ENCODE results near the gene SLC4A11.

Gene SLC4A11

DNA sequence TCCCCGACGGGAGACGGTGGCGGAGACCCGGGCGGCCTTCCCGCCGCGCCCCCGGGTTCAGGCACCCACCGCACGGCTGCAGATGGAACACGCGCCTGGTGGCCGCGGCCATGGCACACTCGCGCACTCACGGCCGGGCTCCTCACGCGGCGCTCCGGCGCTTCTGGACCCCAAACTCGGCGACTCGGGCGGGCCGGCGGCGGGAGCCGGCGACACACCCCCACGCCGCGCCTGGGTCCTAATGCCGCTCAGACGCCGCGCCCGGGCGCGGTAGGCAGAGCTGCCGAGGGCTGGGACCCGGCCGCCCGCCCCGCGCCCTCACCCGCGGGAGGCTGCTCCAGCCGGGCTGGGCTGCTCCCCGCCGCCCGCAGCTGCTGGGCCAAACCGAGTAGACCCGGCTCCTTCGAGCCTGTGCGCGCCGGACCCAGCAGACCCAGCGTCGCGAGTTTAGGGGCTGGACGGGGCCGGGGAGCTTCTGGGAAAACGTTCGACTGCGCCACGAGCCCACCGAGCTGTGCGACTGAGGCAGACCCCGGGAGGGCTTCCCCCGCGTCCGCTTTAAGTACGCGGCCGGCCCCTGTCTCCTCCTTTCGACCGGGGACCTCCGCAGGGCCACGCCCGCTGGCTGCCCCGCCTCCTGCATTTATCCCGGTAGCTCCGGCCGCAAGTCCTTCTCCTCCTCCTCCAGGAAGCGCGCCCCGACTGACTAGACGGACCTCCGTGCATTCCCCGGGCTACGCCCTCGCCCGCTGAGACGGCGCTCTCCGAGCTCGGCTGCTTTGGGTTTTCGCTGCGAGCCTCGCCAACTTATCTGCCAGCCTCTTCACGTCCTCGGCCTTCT, at the start of gene SLC4A11:
TSS of gene SLC4A11 (minus strand) at position 165 of the 841 bp plus-strand sequence. CDS start at position 112, 53 bp downstream.
- peak within 1 kb of the TSS; percentile 82 for H3K27ac ChIP-seq
- peak; percentile 53 for DNase-seq (ENCODE audit: low read depth, low spot score)

DNA sequence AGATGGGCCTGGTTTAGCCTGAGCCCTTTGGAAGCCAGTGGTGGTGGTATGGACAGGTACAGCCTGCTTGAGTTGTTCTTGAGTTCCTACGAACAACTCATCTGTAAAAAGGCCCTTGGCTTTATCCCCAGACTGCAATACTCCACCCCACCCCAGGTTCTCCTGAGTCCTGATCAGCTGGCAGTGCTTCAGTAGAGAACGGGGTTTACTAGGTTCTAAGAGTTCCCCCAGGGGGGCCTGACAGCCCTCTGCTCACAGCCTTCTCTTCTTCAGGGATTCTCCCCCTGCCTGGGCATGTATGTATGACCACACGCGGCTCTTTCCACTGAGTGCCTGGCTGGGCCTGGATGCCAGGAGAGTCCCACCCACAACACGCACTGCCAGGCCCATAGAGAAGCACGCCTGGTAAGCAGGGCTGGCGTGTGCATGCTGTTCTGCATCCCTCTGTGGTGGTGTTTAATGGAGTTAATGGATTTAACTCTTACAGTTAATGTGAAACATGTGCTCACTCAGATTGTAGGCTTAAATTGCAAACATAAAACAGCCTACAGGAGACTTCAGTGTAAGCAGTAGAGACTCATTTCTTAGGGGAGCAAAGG, 44.3 kb upstream of the SLC4A11 start:
- no peak for DNase-seq (ENCODE audit: low read depth, low spot score)
- no peak overlapping the region for H3K27ac ChIP-seq

DNA sequence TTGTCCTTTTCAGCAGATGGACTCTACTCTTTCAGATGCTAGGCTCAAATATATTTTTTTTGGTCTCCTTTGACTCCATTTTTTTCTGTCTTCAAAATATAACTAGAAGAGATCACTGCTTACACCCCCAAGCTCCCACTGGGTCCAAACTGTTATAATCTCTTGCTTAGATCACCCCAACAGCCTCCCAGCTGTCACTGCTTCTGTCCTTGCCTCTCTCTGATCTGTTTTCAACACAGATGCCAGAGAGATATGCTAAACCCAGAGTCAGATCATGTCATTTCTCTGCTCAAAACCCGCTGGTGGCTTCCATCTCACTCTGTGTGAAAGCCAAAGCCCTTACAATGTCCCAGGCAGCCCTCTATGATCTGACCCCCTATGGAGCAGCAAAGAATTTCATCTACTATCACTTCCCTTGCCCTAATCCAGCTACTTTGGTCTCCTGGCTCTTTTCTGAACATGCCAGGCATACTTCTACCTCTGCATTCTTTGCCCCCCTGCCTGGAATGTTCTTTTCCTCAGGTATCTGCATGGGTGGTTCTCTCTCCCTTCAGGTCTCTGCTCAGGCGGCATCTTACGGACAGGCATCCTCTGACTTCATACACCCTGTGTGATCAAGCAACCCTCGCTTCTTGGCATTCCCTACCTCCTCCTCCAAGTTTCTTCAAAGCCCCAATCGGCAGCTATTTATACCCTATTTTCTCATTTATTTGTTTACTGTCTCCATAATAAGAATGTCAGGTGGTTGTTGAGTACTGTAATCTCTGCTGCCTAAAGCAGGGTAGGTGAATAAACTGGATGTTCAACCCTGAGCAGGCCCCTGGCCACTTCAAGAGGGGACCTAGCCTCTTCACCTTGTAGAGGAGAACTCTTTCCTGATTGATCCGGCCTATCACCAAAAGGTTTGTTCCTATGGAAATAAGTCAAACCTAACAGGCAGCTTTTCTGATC, 43.6 kb upstream of the SLC4A11 start:
- no peak overlapping the region for H3K27ac ChIP-seq
- no peak for DNase-seq (ENCODE audit: low read depth, low spot score)

DNA sequence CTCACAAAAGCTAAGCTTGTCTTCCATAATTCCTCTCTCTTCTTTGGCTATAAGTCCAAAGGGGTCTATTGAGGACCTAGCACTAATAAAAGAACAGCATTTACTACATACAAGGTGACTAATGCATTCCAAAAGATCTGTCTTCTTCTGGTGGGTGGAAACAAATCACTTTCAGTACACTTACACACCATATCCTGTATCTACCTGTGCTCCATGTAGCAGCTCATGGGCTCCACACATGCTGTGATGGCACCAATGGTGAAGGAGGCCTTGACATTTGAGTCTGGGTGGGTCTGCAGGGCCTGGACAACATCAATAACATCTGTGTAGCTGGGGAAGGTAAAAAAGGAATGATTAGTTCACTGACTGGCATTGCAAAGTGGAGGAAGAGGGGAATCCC, 42.4 kb upstream of the SLC4A11 start:
- no peak for DNase-seq (ENCODE audit: low read depth, low spot score)
- H3K27ac ChIP-seq = no peak overlapping the region

DNA sequence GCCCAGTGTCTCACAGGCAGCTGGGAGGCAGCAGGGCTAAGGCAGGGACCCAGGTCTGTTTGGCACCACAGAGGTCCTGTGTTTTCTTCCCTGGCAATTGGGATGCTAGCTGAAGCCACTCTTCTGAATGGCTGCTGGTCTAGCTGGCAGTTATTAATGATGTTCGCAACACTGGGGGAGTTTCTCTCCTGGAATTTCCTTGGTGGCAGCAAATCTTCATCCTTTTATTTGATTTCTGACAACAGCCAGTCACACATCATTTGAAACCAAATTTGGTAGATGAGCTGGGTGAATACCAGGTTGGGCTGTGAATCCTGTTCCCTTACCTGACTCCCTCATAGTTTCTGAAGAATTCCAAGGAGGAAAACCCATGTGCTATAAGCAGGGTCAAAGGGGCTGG, 40.8 kb upstream of the SLC4A11 start:
- no peak overlapping the region for H3K27ac ChIP-seq

DNA sequence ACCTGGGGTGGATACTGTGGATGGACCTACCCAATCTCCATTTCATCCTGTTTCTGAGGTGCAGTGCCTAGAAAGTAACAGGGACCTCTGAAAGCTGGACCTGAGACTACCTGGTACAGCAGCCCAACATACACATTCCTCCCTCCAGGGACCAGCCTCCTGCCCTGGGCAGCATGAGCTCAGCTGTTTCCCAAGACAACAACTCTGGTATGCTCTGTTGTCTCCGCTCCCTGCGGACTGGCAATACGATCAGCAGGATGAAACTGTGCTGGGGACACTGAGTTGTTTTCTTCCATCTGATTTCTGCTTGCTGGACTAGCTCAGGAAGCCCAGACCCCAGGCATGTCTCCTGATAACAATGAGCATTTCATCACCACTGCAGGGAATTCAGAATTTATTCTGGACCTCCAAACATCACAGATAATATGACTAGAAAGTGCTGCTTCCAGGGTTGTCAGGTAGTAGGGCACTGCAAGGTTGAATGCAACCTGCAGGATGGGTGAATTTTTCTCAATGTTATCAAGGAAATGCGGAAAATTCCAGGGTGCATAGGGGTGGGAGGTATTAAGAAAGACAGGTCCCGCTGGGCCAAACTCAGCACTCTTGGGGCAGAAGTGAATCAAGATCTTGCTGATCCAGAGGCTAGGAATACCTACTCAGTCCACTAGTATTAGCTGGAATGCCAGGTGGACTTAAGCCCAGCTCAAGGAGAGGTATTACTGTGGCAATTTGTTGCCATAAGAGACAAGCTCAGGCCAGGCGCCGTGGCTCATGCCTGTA, 38.9 kb upstream of the SLC4A11 start:
- H3K27ac ChIP-seq = no peak overlapping the region

More for the DNA sequence above, 40.8 kb upstream of the SLC4A11 start:
- no peak for DNase-seq (ENCODE audit: low read depth, low spot score)

DNA sequence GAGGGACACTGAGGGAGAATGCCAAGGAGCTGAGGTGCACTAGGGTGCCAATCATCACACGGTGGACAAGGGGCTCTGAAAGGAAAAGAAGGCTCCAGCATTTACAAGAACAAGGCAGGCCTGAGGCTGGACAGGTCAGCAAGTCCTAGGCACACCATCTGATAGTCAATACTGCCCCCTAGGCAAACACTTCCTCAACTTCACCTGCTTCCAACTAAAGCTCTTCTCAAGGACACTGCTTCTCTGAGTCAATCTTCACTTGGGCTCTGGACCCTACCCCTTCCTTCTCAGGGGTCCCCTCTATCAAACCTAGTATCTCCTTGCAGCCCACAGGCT, 37.7 kb upstream of the SLC4A11 start:
- DNase-seq (ENCODE audit: low read depth, low spot score) = no peak
- no peak overlapping the region for H3K27ac ChIP-seq

More for the DNA sequence above, 38.9 kb upstream of the SLC4A11 start:
- no peak for DNase-seq (ENCODE audit: low read depth, low spot score)

DNA sequence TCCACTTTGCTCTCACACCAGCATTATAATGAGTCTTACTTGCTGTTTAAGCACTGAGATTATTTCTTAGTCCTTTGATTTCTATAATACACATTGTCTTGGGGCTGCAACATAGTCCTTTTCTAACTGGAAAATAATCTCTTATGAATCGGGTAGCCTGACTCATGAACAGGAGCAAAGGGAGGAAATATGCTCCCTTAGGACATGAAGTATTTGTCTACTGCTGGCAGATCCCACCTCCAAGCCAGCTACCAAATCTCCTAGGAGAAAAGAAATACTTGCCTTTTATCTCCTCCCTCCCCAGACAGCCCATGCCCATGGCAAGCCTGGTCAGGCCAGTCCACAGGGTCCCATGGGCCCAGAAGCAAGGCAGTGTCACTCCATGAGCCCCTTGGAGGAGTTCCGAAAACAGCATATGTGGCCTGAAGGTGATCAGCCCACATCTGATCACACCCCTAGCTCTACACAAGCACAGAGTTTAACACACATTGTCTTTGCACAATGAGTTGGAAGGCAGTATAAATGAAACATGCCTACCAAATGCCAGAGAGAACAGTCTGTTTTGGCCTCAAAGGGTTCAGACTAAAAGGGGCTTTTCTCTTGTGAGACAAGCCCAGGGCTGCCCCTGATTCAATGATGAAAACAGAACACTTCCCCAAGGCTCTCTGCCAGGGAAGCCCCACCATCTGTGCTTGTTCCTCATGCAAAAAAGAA, 37.1 kb upstream of the SLC4A11 start:
- H3K27ac ChIP-seq = no peak overlapping the region
- no peak for DNase-seq (ENCODE audit: low read depth, low spot score)

DNA sequence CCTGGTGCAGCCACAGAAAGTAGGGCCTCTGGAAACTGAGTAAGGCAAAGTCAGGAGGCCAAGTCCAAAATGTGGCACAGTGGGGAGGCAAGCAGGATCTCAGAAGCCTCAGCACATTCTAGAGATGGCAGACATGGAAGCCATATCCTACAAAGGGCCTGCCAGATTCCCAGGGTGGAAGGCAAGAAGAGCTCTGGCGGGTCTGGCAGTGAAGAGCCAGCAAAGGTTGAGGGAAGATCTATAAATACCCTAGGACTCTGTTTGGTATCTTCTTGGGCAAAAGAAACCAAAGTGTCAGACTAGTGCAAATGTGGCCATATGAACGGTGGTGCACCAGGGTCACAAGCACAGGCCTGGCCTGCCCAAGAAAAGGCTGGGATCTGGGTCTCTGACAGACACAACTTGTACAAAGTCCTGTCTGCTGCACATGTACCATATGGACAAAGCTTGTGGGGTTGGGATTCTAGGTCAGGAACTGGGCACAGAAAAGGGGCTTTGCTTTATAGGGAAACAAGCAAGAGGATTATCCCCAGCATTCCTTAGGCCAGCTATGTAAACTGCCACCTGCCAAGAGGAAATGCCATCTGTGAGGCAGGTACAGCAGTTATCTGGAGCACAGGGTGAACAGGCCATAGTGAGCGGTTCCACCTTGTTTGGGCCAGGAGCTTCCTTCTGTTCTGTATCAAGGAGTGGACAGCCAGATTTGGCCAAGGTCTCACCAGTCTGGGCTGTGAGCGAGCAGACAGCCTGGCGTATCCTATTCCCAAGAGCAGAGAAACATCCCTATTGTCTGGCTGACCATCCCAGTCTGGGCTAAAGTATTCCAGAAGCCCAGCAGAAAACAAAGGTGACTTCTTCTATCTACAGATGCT, 36.3 kb upstream of the SLC4A11 start:
- H3K27ac ChIP-seq = no peak overlapping the region
- DNase-seq (ENCODE audit: low read depth, low spot score) = no peak

DNA sequence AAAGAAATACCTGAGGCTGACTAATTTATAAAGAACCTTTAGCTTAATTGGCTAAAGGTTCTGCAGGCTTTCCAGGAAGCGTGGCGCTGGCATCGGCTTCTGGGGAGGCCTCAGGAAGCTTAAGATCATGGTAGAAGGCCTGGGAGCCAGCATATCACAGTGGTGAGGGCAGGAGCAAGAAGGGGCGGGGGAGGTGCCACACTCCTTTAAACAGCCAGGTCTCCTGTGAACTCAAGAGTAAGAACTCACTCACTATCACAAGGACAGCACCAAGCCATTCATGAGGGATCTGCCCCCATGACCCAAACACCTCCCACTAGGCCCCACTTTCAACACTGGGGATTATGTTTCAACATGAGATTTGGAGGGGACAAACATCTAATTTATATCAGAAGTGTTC, 34.4 kb upstream of the SLC4A11 start:
- H3K27ac ChIP-seq = no peak overlapping the region
- no peak for DNase-seq (ENCODE audit: low read depth, low spot score)

DNA sequence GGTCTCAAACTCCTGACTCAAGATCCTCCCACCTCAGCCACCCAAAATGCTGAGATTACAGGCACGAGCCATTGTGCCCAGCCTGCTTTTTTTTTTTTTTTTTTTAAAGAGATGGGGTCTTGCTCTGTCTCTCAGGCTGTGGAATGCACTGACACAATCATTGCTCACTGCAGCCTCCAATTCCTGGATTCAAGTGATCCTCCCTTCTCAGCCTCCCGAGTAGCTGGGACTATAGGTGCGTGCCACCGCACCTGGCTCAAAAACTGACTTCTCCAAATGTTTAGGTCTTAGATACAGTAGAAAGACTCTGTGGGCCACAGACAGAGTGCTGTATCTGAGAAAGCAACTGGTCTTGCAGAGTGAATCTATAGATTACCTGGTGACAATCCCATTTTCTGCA, 31.1 kb upstream of the SLC4A11 start:
- no peak overlapping the region for H3K27ac ChIP-seq
- no peak for DNase-seq (ENCODE audit: low read depth, low spot score)

DNA sequence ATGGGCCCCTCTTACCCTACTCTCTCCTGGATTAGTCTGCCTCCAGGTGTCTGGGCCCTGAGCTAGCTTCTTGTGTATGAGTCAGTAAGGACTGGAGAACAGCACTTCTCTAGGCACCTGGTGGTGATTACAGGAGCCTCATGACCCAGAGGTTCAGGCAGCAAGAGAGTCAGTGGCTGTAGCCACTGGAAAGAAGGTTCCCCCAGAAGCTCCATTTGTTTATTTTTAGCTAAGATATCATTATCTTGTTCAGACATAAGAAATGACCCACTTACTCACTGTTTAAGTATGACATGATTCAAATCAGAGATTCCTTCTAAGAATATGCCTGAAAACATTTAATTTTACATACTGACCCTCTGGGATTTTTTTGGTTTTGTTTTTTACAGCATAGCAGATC, 23.6 kb upstream of the SLC4A11 start:
- no peak overlapping the region for H3K27ac ChIP-seq
- no peak for DNase-seq (ENCODE audit: low read depth, low spot score)

DNA sequence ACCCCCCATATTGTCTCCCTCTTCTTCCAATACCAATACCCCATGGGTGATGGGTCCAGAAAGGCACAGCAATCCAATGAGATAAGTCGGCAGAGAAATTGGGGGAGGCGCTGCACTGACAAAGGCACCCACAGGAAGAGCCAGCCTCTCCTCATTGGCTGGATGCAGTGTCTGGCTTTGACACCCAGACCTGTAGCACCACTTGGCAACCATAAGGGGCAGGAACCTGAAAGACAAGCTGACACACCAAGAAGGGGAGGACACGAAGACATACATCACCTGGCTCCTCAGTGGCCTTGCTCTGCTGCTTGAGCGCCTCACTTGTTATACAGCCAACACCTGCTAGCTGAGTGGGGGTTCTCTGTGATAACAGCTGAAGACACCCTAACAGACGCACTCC, 19.4 kb upstream of the SLC4A11 start:
- no peak for DNase-seq (ENCODE audit: low read depth, low spot score)
- no peak overlapping the region for H3K27ac ChIP-seq

DNA sequence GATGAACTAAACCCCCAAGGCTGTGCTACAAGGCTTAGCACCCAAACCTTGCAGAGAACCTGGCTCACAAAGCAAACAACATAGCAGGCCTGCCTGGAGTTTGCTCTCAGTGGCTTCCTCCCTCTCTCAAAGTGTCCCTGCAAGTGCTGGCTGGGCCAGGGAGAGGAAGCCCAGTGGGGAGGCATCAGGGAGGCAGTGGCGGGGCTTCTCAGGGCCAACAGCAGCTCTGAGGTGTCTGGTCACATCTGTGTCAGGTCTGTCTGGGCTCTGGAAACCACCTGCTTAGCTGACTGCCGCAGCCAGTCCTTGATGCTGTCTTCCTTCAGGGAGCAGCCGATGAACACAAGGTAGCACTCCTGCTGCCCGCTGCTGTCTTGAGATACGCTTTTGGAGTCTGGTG, 16.7 kb upstream of the SLC4A11 start:
- DNase-seq (ENCODE audit: low read depth, low spot score) = no peak
- no peak overlapping the region for H3K27ac ChIP-seq

DNA sequence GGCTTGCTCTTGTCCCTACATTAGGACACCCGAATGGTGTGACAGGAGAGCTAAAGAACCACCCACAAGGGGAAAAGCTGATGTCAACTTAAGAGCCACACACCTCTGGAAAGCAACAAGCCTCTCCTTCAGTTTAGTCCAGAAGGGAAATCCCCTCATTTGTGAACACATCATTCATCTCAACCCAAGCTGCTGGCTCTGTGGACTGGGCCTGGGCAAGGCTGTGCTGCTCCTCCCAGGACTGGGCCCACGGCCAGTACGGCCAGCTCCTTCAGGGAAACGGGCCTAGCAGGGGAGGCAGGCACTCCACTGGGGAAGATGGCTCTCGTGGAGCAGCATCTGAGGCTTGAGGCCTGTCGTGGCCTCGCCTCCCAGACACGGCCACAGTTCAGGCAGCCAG, 12.8 kb upstream of the SLC4A11 start:
- DNase-seq (ENCODE audit: low read depth, low spot score) = no peak
- H3K27ac ChIP-seq = no peak overlapping the region

DNA sequence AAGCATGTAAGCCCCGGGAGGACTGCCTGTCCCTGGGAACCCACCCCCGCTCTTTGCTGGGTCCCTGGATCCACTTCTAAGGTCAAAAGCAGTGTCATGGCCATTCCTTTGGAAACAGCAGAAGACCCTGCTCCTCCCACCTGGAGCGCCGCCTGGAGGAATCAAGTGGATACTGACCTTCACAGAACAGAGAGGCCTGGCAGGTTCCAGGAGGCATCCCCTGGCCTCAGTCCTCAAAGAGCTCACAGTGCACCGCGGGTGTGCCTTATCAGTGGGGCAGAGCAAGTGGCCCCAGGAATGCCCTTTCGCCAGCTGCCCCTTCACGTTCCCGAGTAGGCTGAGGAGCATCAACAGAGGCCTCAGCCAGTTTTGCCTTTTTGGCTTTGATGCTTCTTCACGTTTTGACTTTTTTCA, 11.1 kb upstream of the SLC4A11 start:
- DNase-seq (ENCODE audit: low read depth, low spot score) = no peak

DNA sequence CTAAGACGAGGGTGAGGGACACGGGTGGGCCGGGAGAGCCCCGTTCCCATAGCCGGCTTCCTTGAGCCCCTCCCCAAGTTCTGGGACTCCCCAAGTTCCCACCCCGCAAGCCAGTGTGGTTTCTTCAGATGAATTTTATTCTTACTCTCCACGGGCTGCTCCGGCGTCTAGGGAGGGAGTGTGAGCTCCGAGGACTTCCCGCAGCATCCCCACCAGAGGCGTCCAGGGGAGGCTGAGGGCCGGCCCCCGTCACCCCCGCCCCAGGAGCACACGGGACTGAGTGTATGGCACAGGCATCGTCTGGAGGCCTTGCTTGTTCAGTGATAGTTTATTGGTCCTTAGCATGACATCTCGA, 10.0 kb upstream of the SLC4A11 start:
- DNase-seq (ENCODE audit: low read depth, low spot score) = no peak
- H3K27ac ChIP-seq = no peak overlapping the region

More for the DNA sequence above, 11.1 kb upstream of the SLC4A11 start:
- no peak overlapping the region for H3K27ac ChIP-seq

DNA sequence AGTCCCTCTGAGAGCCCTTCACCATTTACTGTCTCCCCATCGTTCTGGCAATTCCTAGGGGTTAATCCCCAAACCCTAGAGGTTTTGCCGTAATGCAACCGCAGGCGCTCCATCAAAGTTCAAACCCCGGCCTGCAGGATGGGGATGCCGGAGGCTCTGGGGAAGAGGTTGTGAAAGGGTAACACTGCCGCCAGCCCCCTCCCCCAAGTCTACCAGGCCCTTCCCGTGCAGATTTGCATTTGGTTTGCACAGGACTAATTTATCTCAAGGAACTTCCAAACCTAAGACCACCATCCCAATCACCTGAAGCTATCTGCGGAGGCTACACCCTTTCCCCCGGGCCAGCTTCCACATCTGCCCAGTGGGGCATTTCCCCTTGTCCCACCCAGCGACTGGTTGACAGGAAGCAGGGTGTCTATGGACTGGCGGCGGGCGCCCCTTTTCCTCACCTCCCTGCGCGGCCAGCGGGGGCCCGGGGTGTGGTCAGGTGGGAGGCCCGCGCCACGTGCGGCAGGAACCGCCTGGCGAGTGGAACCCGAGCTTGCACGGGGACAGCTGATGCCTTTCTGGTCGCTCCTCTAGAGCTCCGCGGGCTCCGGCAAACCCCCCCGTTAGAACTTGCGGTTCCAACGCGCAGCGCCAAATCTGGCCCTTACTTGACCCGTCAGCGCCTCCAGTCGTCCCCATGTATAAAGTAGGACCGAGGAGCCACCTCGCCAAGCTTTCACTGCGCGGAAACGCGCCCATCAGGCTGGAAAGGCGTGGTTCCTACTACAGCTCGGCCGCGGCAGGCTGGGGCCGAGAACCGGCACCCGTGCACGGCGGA, 9.4 kb upstream of the SLC4A11 start:
- DNase-seq (ENCODE audit: low read depth, low spot score) = no peak
- H3K27ac ChIP-seq = no peak overlapping the region
